GM13977 (cell line): Measurements from ENCODE around the gene KIAA0040.

ENCODE experiments used
- DNase-seq: peaks from one replicate; pipeline ENCODE4 v3.0.0; 2012; ENCODE audit warnings: low spot score
- CTCF ChIP-seq: IDR thresholded peaks from 2 replicates; pipeline ENCODE4 v1.5.1; 2012; ENCODE audit warnings: mild to moderate bottlenecking, control low read depth; ENCODE audit not compliant: insufficient read depth; ENCODE audit errors: extremely low read depth, missing control alignments
- in situ Hi-C: fragments of 300-500 bp; cut with MboI; formaldehyde crosslinking; loops from one replicate; pipeline ENCODE4 v1.12.0; 2022; ENCODE audit warnings: low sequenced_read_pairs, low pct_unique_long_range_greater_than_20kb, mixed read lengths, inconsistent platforms; ENCODE audit not compliant: unreplicated experiment

The KIAA0040 gene

DNA sequence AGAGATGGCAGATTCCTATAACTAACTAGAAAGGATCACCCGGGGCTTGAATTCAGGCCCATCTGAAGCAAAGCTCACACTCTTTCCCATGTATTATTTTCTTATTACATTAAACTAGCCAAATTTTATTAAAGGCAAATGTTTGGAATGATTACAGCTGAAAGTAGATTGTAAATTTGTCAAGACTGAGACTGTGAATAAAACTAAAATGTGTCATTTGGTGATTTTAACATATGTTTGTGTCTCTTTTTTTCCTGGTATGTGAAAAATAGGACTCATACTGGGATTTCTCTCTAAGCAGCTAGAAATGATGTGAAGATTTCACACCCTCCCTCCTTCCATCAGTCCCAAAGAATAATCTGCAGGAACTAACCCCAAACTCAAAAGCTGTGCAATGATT lies 19.1 kb upstream of the KIAA0040 start:
- TF ChIP-seq CTCF, result no peak
- DNase-seq, result no peak
- in situ Hi-C loops, result no loop called here

DNA sequence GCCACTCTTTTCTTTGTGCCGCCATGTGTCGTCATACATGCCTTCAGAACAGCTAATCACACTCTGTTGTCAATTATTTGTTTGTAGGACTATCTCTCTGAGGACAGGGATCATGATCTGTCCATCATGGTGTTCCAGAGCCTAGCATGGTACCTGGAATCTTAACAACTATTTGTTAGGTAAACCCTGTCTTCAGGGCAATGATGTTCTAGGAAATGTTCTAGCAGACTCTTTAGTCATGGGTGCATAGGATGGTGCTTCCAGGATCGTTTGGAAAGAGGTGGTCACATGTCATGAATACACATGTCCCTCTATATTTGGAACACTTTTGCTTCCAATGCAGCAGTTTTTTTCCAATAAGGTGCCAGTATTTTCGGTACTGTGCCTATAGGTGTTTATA lies 18.2 kb upstream of the KIAA0040 start:
- in situ Hi-C loops, result no loop called here
- no peak for DNase-seq
- no peak for TF ChIP-seq CTCF

DNA sequence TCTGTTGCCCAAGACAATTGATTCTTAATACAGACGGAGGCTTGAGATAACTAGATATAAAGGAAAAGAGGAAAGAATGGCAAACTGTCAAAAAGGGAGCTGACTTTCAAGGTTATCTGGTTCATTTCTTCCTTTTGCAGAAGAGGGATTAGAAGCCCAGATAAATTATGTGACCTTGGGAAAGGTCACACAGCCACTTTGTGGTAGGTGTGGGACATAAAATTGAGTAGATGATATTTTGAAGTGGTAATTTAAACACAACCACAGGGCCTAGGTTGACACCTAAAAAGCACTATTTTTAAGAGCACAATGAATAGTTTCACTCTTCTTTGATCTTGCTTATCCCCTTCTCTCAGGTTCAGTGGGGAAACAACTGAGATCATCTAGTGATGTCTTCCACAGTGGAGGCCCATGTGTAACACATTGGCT lies 16.9 kb upstream of the KIAA0040 start:
- no peak for DNase-seq
- in situ Hi-C loops, result no loop called here
- TF ChIP-seq CTCF, result no peak

- DNase-seq, result no peak
Measured at GRCh38 chr1:175208773-175209492, 16.4 kb upstream of the KIAA0040 start.

DNA sequence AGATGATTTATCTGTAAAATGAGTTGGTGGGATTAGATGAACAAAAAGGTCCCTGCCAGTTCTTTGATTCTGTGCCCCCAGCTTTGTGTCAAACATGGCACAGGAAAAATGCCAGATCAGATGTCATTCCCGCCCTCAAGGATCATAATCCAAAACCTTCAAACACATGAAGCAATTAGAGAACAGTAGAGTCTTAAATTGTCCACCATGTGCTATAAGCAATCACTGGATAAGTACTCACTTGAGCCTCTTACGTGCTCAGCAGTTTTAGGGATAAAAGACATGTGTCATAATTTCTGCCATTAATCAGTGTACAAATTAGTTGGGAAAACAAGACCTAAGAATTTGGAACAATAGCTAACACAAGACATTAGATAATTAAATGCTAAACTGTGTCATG lies 15.4 kb upstream of the KIAA0040 start:
- no peak for TF ChIP-seq CTCF
- in situ Hi-C loops, result no loop called here
- DNase-seq, result no peak

More at GRCh38 chr1:175208773-175209492, 16.4 kb upstream of the KIAA0040 start:
- TF ChIP-seq CTCF, result no peak
- in situ Hi-C loops, result no loop called here

- no peak for DNase-seq
- in situ Hi-C loops, result no loop called here
- no peak for TF ChIP-seq CTCF
Measured at GRCh38 chr1:175206687-175207086, 14.1 kb upstream of the KIAA0040 start.
